ENCODE results near the gene KLHL29. TPM values are rescaled to one million over a fixed set of nuclear protein-coding genes. Genes with fewer than 3 reads are reported as not detected.

KLHL29 gene
- total and polyA plus RNA-seq, 2 experiments from 2014 or later, result 3.8 to 9.9 TPM

DNA sequence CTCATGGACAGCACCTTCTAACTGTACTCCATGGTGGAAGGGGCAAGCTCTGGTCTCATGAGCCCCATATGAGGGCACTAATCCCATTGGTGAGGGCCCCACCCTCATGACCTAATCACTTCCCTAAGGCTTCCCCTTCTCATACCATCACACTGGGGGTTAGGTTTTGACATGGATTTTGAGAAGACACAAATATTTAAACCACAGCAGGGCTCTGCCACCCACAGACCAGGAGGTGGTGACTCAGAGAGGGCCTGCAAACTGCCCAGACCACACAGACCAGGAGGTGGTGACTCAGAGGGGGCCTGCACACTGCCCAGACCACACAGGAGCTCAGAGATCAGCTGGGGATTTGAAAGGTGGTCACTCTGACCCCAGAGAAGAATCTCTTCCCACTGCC is 222.0 kb downstream of the KLHL29 start:
- H3K27ac ChIP-seq, result no peak overlapping the region
- no peak overlapping the region for H2AFZ ChIP-seq
- H3K9me2 ChIP-seq (replicated peaks; ENCODE audit: insufficient read depth), result no peaks in the 10 kb centered on the region
- no peak overlapping the region for H3K4me2 ChIP-seq
- no peak for DNase-seq (ENCODE audit: low spot score)
- H3K27me3 ChIP-seq, result no peaks in the 10 kb centered on the region
- no peaks in the 10 kb centered on the region for H3K36me3 ChIP-seq (replicated peaks; ENCODE audit: insufficient read depth, low read depth)
- H3K79me2 ChIP-seq, result no peaks in the 10 kb centered on the region
- no peaks in the 10 kb centered on the region for H3K9me3 ChIP-seq (ENCODE audit: low read depth)
- H3K4me1 ChIP-seq (ENCODE audit: insufficient read depth), result no peaks in the 10 kb centered on the region
- H3K4me3 ChIP-seq, result no peak overlapping the region
- TF ChIP-seq EZH2 (IDR thresholded peaks at IDR 0.05; ENCODE audit: borderline replicate concordance), result no peak
- no peak for TF ChIP-seq EZH2phosphoT487 (IDR thresholded peaks at IDR 0.05; ENCODE audit: low read depth, severe bottlenecking, unreplicated experiment)
- TF ChIP-seq, protein P1, sequence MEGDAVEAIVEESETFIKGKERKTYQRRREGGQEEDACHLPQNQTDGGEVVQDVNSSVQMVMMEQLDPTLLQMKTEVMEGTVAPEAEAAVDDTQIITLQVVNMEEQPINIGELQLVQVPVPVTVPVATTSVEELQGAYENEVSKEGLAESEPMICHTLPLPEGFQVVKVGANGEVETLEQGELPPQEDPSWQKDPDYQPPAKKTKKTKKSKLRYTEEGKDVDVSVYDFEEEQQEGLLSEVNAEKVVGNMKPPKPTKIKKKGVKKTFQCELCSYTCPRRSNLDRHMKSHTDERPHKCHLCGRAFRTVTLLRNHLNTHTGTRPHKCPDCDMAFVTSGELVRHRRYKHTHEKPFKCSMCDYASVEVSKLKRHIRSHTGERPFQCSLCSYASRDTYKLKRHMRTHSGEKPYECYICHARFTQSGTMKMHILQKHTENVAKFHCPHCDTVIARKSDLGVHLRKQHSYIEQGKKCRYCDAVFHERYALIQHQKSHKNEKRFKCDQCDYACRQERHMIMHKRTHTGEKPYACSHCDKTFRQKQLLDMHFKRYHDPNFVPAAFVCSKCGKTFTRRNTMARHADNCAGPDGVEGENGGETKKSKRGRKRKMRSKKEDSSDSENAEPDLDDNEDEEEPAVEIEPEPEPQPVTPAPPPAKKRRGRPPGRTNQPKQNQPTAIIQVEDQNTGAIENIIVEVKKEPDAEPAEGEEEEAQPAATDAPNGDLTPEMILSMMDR (IDR thresholded peaks at IDR 0.05; ENCODE audit: poor library complexity), result no peak
- no peaks in the 10 kb centered on the region for H4K20me1 ChIP-seq (ENCODE audit: insufficient read depth, poor library complexity, severe bottlenecking)

DNA sequence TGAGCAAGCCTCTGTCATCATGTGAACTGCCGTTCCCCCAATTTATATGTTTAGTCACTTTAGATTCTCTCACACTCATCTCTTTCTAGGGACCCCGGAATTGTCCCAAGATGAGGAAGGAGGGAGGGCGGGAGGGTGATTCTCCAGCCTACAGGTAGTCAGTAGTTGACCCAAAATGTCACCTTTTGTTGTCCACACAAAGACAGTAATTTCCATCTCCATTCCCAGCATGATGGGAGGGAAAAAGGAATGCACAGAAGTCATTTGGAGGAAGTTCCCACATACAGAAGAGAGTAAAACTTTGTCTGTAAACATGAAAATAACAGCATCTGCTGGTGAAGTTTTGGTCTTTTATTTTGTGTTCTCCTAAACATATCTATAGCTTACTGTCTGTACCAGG is 222.9 kb downstream of the KLHL29 start:
- no peak for TF ChIP-seq EZH2 (IDR thresholded peaks at IDR 0.05; ENCODE audit: borderline replicate concordance)
- TF ChIP-seq, protein P1 (IDR thresholded peaks at IDR 0.05; ENCODE audit: poor library complexity), result no peak
- no peak for TF ChIP-seq EZH2phosphoT487 (IDR thresholded peaks at IDR 0.05; ENCODE audit: low read depth, severe bottlenecking, unreplicated experiment)
- no peak overlapping the region for H3K4me2 ChIP-seq
- no peaks in the 10 kb centered on the region for H4K20me1 ChIP-seq (ENCODE audit: insufficient read depth, poor library complexity, severe bottlenecking)
- no peaks in the 10 kb centered on the region for H3K9me3 ChIP-seq (ENCODE audit: low read depth)
- no peaks in the 10 kb centered on the region for H3K4me1 ChIP-seq (ENCODE audit: insufficient read depth)
- H3K36me3 ChIP-seq (replicated peaks; ENCODE audit: insufficient read depth, low read depth), result no peaks in the 10 kb centered on the region
- DNase-seq (ENCODE audit: low spot score), result no peak
- no peak overlapping the region for H2AFZ ChIP-seq
- 74% methylated on average over 3 of the region's 3 CpGs for WGBS (ENCODE audit: low lambda C conversion rate, missing lambda C conversion rate)
- no peak overlapping the region for H3K27ac ChIP-seq
- H3K4me3 ChIP-seq, result no peak overlapping the region
- H3K9me2 ChIP-seq (replicated peaks; ENCODE audit: insufficient read depth), result no peaks in the 10 kb centered on the region
- H3K79me2 ChIP-seq, result no peaks in the 10 kb centered on the region
- H3K27me3 ChIP-seq, result no peaks in the 10 kb centered on the region

DNA sequence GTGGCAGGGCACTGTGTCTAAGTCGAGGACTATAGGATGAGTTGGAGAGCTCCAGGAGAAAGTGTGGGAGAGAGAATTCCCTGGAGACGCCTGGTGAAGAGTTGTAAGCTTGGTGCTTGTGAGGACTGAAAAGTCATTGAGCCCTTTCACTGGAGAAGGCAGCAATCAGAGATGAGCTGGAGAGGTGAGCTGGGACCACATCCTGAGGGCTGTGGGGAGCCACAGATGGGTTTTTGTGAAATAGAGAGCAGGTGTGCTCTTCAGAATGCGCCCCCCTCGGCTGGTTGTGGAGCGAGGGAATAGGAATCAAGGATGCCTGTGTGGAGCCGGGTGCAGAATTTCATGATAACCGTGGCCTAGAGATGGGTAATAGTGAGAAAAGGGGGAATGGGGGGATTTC is 224.3 kb downstream of the KLHL29 start:
- H3K4me3 ChIP-seq, result no peak overlapping the region
- no peaks in the 10 kb centered on the region for H3K9me3 ChIP-seq (ENCODE audit: low read depth)
- H3K4me2 ChIP-seq, result no peak overlapping the region
- H3K4me1 ChIP-seq (ENCODE audit: insufficient read depth), result no peaks in the 10 kb centered on the region
- H3K27ac ChIP-seq, result no peak overlapping the region
- H2AFZ ChIP-seq, result no peak overlapping the region
- WGBS (ENCODE audit: low lambda C conversion rate, missing lambda C conversion rate), result 91% methylated on average over 7 of the region's 7 CpGs
- TF ChIP-seq, protein P1 (IDR thresholded peaks at IDR 0.05; ENCODE audit: poor library complexity), result no peak
- TF ChIP-seq EZH2phosphoT487 (IDR thresholded peaks at IDR 0.05; ENCODE audit: low read depth, severe bottlenecking, unreplicated experiment) (no peak), EZH2 (IDR thresholded peaks at IDR 0.05; ENCODE audit: borderline replicate concordance) (no peak)
- H4K20me1 ChIP-seq (ENCODE audit: insufficient read depth, poor library complexity, severe bottlenecking), result no peaks in the 10 kb centered on the region
- DNase-seq (ENCODE audit: low spot score), result no peak
- H3K27me3 ChIP-seq, result no peaks in the 10 kb centered on the region
- H3K9me2 ChIP-seq (replicated peaks; ENCODE audit: insufficient read depth), result no peaks in the 10 kb centered on the region
- no peaks in the 10 kb centered on the region for H3K79me2 ChIP-seq
- H3K36me3 ChIP-seq (replicated peaks; ENCODE audit: insufficient read depth, low read depth), result no peaks in the 10 kb centered on the region

DNA sequence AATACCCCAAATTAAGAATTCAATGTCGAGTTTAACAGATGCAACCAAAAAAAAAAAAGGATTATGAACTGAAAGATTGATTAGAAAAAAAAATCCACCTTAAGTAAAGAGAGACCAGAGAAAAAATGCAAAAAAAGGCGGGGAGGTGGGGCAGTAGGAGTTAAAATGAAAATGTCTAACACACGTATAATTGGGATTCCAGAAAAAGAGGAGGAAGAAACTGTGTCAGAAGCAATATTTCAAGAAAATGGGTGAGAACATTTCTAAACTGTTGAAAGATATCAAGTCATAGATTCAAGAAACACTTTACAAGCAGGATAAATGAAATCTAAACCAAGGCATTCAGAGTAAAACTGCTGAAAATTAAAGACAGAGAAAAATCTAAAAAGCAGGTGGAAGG is 226.9 kb downstream of the KLHL29 start:
- no peaks in the 10 kb centered on the region for H3K9me3 ChIP-seq (ENCODE audit: low read depth)
- TF ChIP-seq, protein P1 (IDR thresholded peaks at IDR 0.05; ENCODE audit: poor library complexity), result no peak
- TF ChIP-seq EZH2phosphoT487 (IDR thresholded peaks at IDR 0.05; ENCODE audit: low read depth, severe bottlenecking, unreplicated experiment), result no peak
- TF ChIP-seq EZH2 (IDR thresholded peaks at IDR 0.05; ENCODE audit: borderline replicate concordance), result no peak
- no peaks in the 10 kb centered on the region for H4K20me1 ChIP-seq (ENCODE audit: insufficient read depth, poor library complexity, severe bottlenecking)
- H3K4me3 ChIP-seq, result no peak overlapping the region
- no peaks in the 10 kb centered on the region for H3K79me2 ChIP-seq
- H3K4me1 ChIP-seq (ENCODE audit: insufficient read depth), result peaks cover under 1% of the 10 kb centered on the region
- no peaks in the 10 kb centered on the region for H3K36me3 ChIP-seq (replicated peaks; ENCODE audit: insufficient read depth, low read depth)
- no peak overlapping the region for H2AFZ ChIP-seq
- no peak overlapping the region for H3K27ac ChIP-seq
- H3K4me2 ChIP-seq, result no peak overlapping the region
- H3K9me2 ChIP-seq (replicated peaks; ENCODE audit: insufficient read depth), result no peaks in the 10 kb centered on the region
- WGBS (ENCODE audit: low lambda C conversion rate, missing lambda C conversion rate), result 97% methylated on average over 3 of the region's 3 CpGs
- no peak for DNase-seq (ENCODE audit: low spot score)
- no peaks in the 10 kb centered on the region for H3K27me3 ChIP-seq

Data from hepatocyte (in vitro differentiated cells).